CD14-positive monocyte (primary cell): ENCODE data around the gene PPP3CA. TPM values are rescaled to one million over a fixed set of nuclear protein-coding genes. Genes with fewer than 3 reads are reported as not detected.

ENCODE experiments used
- DNase-seq, 3 donors: peaks; one replicate each; pipeline ENCODE4 v3.0.0-alpha.2; 2011 to 2022
- H2AFZ ChIP-seq: 2 replicates; pipeline ENCODE4 v1.6.0; 2012; ENCODE audit warnings: mild to moderate bottlenecking, low read depth, low read length, inconsistent platforms; ENCODE audit not compliant: insufficient read depth, poor library complexity, severe bottlenecking
- H3K27ac ChIP-seq, 2 donors: 1 replicate in 1 of 2; 2 replicates in 1 of 2; pipeline ENCODE4 v1.5.1; 2012 to 2013; ENCODE audit warnings: low read length in 2 of 2, control low read depth in 1 of 2, inconsistent platforms in 1 of 2, low read depth in 1 of 2, mild to moderate bottlenecking in 1 of 2
- H3K27me3 ChIP-seq, 2 donors: one replicate each; pipeline versions ENCODE4 v1.6.0 to v1.6.1; 2011 to 2013; ENCODE audit warnings: low read length in 2 of 2; ENCODE audit not compliant: control insufficient read depth in 2 of 2, insufficient read depth in 2 of 2
- H3K36me3 ChIP-seq, 2 donors: replicated peaks in 1 of 2; 1 replicate in 1 of 2; 2 replicates in 1 of 2; pipeline versions ENCODE4 v1.5.1 to v1.6.1; 2012 to 2013; ENCODE audit warnings: low read length in 2 of 2, control low read depth in 1 of 2, inconsistent platforms in 1 of 2, mild to moderate bottlenecking in 1 of 2; ENCODE audit not compliant: insufficient read depth in 2 of 2, control insufficient read depth in 1 of 2
- H3K4me1 ChIP-seq, 2 donors: 1 replicate in 1 of 2; 2 replicates in 1 of 2; pipeline versions ENCODE4 v1.5.1 to v1.6.1; 2012 to 2013; ENCODE audit warnings: low read length in 2 of 2, control low read depth in 1 of 2, inconsistent platforms in 1 of 2, mild to moderate bottlenecking in 1 of 2, moderate library complexity in 1 of 2; ENCODE audit not compliant: insufficient read depth in 2 of 2, control insufficient read depth in 1 of 2
- H3K4me2 ChIP-seq: replicated peaks from 2 replicates; pipeline ENCODE3; 2012; ENCODE audit warnings: low read length, moderate library complexity, mild to moderate bottlenecking; ENCODE audit not compliant: poor library complexity, severe bottlenecking; ENCODE audit errors: extremely low read depth
- H3K4me3 ChIP-seq, 3 experiments: fragments of 200-600 bp in 1 of 3; sonication (generic) in 1 of 3; replicated peaks in 1 of 3; 1 replicate in 2 of 3; 2 replicates in 1 of 3; pipeline ENCODE4 v1.5.1; 2011 to 2013; ENCODE audit warnings: low read length in 3 of 3, mild to moderate bottlenecking in 3 of 3, control low read depth in 2 of 3, low read depth in 2 of 3, inconsistent platforms in 1 of 3, moderate library complexity in 1 of 3
- H3K79me2 ChIP-seq: 2 replicates; pipeline ENCODE4 v1.6.0; 2012; ENCODE audit warnings: mild to moderate bottlenecking, control low read depth, inconsistent platforms, low read length, moderate library complexity; ENCODE audit not compliant: insufficient read depth
- H3K9ac ChIP-seq: 2 replicates; pipeline ENCODE4 v1.6.0; 2017; ENCODE audit warnings: low read length, mild to moderate bottlenecking; ENCODE audit not compliant: insufficient read depth, poor library complexity, severe bottlenecking
- H3K9me3 ChIP-seq, 2 donors: replicated peaks in 1 of 2; 1 replicate in 1 of 2; 2 replicates in 1 of 2; pipeline versions ENCODE4 v1.5.1 to v1.6.1; 2012 to 2013; ENCODE audit warnings: low read length in 2 of 2, control low read depth in 1 of 2; ENCODE audit not compliant: control insufficient read depth in 1 of 2, insufficient read depth in 1 of 2
- H4K20me1 ChIP-seq: 2 replicates; pipeline ENCODE4 v1.6.0; 2012; ENCODE audit warnings: mild to moderate bottlenecking, low read length, control low read depth, moderate library complexity; ENCODE audit not compliant: insufficient read depth
- H3K27ac Mint-ChIP-seq, 7 donors: one replicate each; pipeline ENCODE4 v1.8.0; 2020; ENCODE audit warnings: mild to moderate bottlenecking in 7 of 7, mixed read lengths in 7 of 7, moderate library complexity in 6 of 7, inconsistent platforms in 2 of 7
- H3K27me3 Mint-ChIP-seq, 3 donors: one replicate each; pipeline ENCODE4 v1.8.0; 2021 to 2022; ENCODE audit warnings: low read depth in 3 of 3, mild to moderate bottlenecking in 3 of 3, mixed read lengths in 3 of 3, moderate library complexity in 3 of 3, inconsistent platforms in 1 of 3
- H3K36me3 Mint-ChIP-seq, 2 donors: one replicate each; pipeline ENCODE4 v1.8.0; 2020; ENCODE audit warnings: mixed read lengths in 2 of 2, inconsistent platforms in 1 of 2, mild to moderate bottlenecking in 1 of 2
- H3K4me1 Mint-ChIP-seq: one replicate; pipeline ENCODE4 v1.8.0; 2020; ENCODE audit warnings: mild to moderate bottlenecking, mixed read lengths
- H3K4me3 Mint-ChIP-seq, 2 donors: one replicate each; pipeline ENCODE4 v1.8.0; 2020; ENCODE audit warnings: mild to moderate bottlenecking in 2 of 2, mixed read lengths in 2 of 2, moderate library complexity in 1 of 2
- H3K9me3 Mint-ChIP-seq, 7 donors: one replicate each; pipeline ENCODE4 v1.8.0; 2020 to 2022; ENCODE audit warnings: mixed read lengths in 7 of 7, mild to moderate bottlenecking in 6 of 7, moderate library complexity in 6 of 7, inconsistent platforms in 2 of 7
- CTCF ChIP-seq: fragments of 200-600 bp; IDR thresholded peaks from one replicate; pipeline ENCODE4 v1.8.0; 2022; ENCODE audit warnings: antibody characterized with exemption, mild to moderate bottlenecking
- WGBS: methylation state at CpG from one replicate; pipeline ENCODE4 v1.1.5; 2013; ENCODE audit warnings: missing lambda C conversion rate; ENCODE audit not compliant: insufficient coverage; 5-methylcytosine and 5-hydroxymethylcytosine counted together
- intact Hi-C, 2 donors: fragments of 100-400 bp; cut with micrococcal nuclease; formaldehyde crosslinking; loops; one replicate each; pipeline versions ENCODE4 v1.15.0 to v1.15.1; 2023
- polyA plus RNA-seq, 3 donors: library from polyadenylated mRNA; depleted of rRNA in 1 of 3; unstranded in 2 of 3; stranded (reverse) in 1 of 3; fragments of 300-500 nt in 2 of 3; fragments of >200 nt in 1 of 3; fragmentation: Illumina TruSeq in 2 of 3; gene quantifications; 1 replicate in 2 of 3; 2 replicates in 1 of 3; pipeline ENCODE4 v1.2.3, GENCODE V29; 2012 to 2021

The PPP3CA gene
- polyA plus RNA-seq, 3 donors = 5.1 to 9.7 (median 8.9) TPM

GRCh38 chr4:101020956-101021355 lies 326.4 kb downstream of the PPP3CA start:
- H3K27ac Mint-ChIP-seq = peak overlapping the region in 5 of 7 donors; percentile 2 to 80 (median 21)
- H3K4me1 ChIP-seq = peaks cover 17 to 21% of the 10 kb centered on the region in 2 donors
- H3K4me1 Mint-ChIP-seq = peaks cover 28% of the 10 kb centered on the region
- H3K27ac ChIP-seq = peak overlapping the region in 1 of 2 donors; percentile 18
- H4K20me1 ChIP-seq = no peaks in the 10 kb centered on the region
- H3K9me3 ChIP-seq = no peaks in the 10 kb centered on the region
- H3K27me3 ChIP-seq = no peaks in the 10 kb centered on the region
- no peak overlapping the region for H2AFZ ChIP-seq
- DNase-seq = peak; percentile 50 to 66 (median 65)
- no peak overlapping the region for H3K4me3 ChIP-seq
- H3K4me2 ChIP-seq = peak overlapping the region; percentile 13
- peaks cover 0 to 33% of the 10 kb centered on the region in 2 donors for H3K36me3 ChIP-seq
- no peak overlapping the region for H3K9ac ChIP-seq
- no CpG with 5 or more reads among the region's 4 CpGs for WGBS
- intact Hi-C loops = no loop called here
- TF ChIP-seq CTCF = no peak
- H3K27me3 Mint-ChIP-seq = peaks cover 0 to 2% (median 1%) of the 10 kb centered on the region in 3 donors
- peaks cover 0 to 3% (median 0%) of the 10 kb centered on the region in 7 donors for H3K9me3 Mint-ChIP-seq
- peaks cover 22 to 26% of the 10 kb centered on the region in 2 donors for H3K36me3 Mint-ChIP-seq
- no peak overlapping the region for H3K4me3 Mint-ChIP-seq
- H3K79me2 ChIP-seq = no peaks in the 10 kb centered on the region

GRCh38 chr4:101019941-101020401 lies 327.4 kb downstream of the PPP3CA start:
- no CpG with 5 or more reads among the region's 1 CpG for WGBS
- H3K27me3 Mint-ChIP-seq = peaks cover 0 to 2% (median 1%) of the 10 kb centered on the region in 3 donors

More at GRCh38 chr4:101019941-101020401, 327.4 kb downstream of the PPP3CA start:
- H3K36me3 Mint-ChIP-seq = peaks cover 14 to 21% of the 10 kb centered on the region in 2 donors
- Histone ChIP-seq H3K4me1 (peaks cover 17 to 21% of the 10 kb centered on the region in 2 donors), H3K9ac (no peak overlapping the region), H2AFZ (no peak overlapping the region), H3K4me3 (no peak overlapping the region), H3K4me2 (no peak overlapping the region), H4K20me1 (no peaks in the 10 kb centered on the region), H3K27me3 (no peaks in the 10 kb centered on the region), H3K36me3 (peaks cover 0 to 23% of the 10 kb centered on the region in 2 donors), H3K9me3 (no peaks in the 10 kb centered on the region), H3K79me2 (no peaks in the 10 kb centered on the region), H3K27ac (no peak overlapping the region)
- no peak for DNase-seq
- TF ChIP-seq CTCF = no peak
- no peak overlapping the region for H3K4me3 Mint-ChIP-seq
- intact Hi-C loops = no loop called here
- H3K9me3 Mint-ChIP-seq = peaks cover 0 to 5% (median 0%) of the 10 kb centered on the region in 7 donors
- H3K4me1 Mint-ChIP-seq = peaks cover 24% of the 10 kb centered on the region
- H3K27ac Mint-ChIP-seq = no peak overlapping the region
